ENCODE results near the gene DNAJB6.
A peak's percentile ranks its signal among the peaks of the same experiment; 100 is the strongest.
"Not testable (repeated sequence)": the region's sequence is repeated elsewhere in the genome, so short reads cannot be mapped to it uniquely, and the experiment has no call there.

DNAJB6 gene

GRCh38 chr7:157320608-157320980, 16.2 kb upstream of the DNAJB6 start:
- H3K4me3 ChIP-seq (ENCODE audit: control insufficient read depth, low read depth, low read length): no peak overlapping the region
- no peak for TF ChIP-seq CTCF (conservative IDR thresholded peaks at IDR 0.05; ENCODE audit: control insufficient read depth, insufficient read depth, low read depth, low read length)
- DNase-seq (ENCODE audit: low read depth): peak; percentile 59

- no peak for TF ChIP-seq CTCF (conservative IDR thresholded peaks at IDR 0.05; ENCODE audit: control insufficient read depth, insufficient read depth, low read depth, low read length)
- H3K4me3 ChIP-seq (ENCODE audit: control insufficient read depth, low read depth, low read length): no peak overlapping the region
- no peak for DNase-seq (ENCODE audit: low read depth)
Measured at GRCh38 chr7:157323401-157323800, 13.4 kb upstream of the DNAJB6 start.

- no peak overlapping the region for H3K4me3 ChIP-seq (ENCODE audit: control insufficient read depth, low read depth, low read length)
- no peak for DNase-seq (ENCODE audit: low read depth)
- TF ChIP-seq CTCF (conservative IDR thresholded peaks at IDR 0.05; ENCODE audit: control insufficient read depth, insufficient read depth, low read depth, low read length): no peak
Measured at GRCh38 chr7:157329447-157329846, 7.4 kb upstream of the DNAJB6 start.

GRCh38 chr7:157330567-157330966, 6.2 kb upstream of the DNAJB6 start:
- DNase-seq (ENCODE audit: low read depth); H3K4me3 ChIP-seq (ENCODE audit: control insufficient read depth, low read depth, low read length): not testable (repeated sequence)

GRCh38 chr7:157331049-157331448, 5.8 kb upstream of the DNAJB6 start:
- not testable (repeated sequence) for H3K4me3 ChIP-seq (ENCODE audit: control insufficient read depth, low read depth, low read length); DNase-seq (ENCODE audit: low read depth)

- TF ChIP-seq CTCF (conservative IDR thresholded peaks at IDR 0.05; ENCODE audit: control insufficient read depth, insufficient read depth, low read depth, low read length): no peak
- no peak overlapping the region for H3K4me3 ChIP-seq (ENCODE audit: control insufficient read depth, low read depth, low read length)
- no peak for DNase-seq (ENCODE audit: low read depth)
Measured at GRCh38 chr7:157335236-157335635, 1.6 kb upstream of the DNAJB6 start.

- no peak for DNase-seq (ENCODE audit: low read depth)
- H3K4me3 ChIP-seq (ENCODE audit: control insufficient read depth, low read depth, low read length): peak overlapping the region; percentile 90
- TF ChIP-seq CTCF (conservative IDR thresholded peaks at IDR 0.05; ENCODE audit: control insufficient read depth, insufficient read depth, low read depth, low read length): no peak
Measured at GRCh38 chr7:157335991-157336382, 817 bp upstream of the DNAJB6 start.

GRCh38 chr7:157337316-157338149, 729 bp downstream of the DNAJB6 start:
- DNase-seq (ENCODE audit: low read depth): peak; percentile 52
- TF ChIP-seq CTCF (conservative IDR thresholded peaks at IDR 0.05; ENCODE audit: control insufficient read depth, insufficient read depth, low read depth, low read length): no peak

More at GRCh38 chr7:157337316-157338149, 729 bp downstream of the DNAJB6 start:
- H3K4me3 ChIP-seq (ENCODE audit: control insufficient read depth, low read depth, low read length): peak overlapping the region; percentile 90
